ENCODE results near the gene PHLDA3.

PHLDA3 gene

GRCh38 chr1:201468844-201469644 lies at the start of gene PHLDA3:
PHLDA3 (minus strand) TSS chr1:201469188; CDS start chr1:201468786, 402 bp downstream.
- DNase-seq, result peak; percentile 85

GRCh38 chr1:201518071-201518470 lies 49.1 kb upstream of the PHLDA3 start:
- no peak for DNase-seq

- DNase-seq, result no peak
Measured at GRCh38 chr1:201517631-201518030, 48.6 kb upstream of the PHLDA3 start.

GRCh38 chr1:201516511-201517127 lies 47.6 kb upstream of the PHLDA3 start:
- no peak for DNase-seq

- no peak for DNase-seq
Measured at GRCh38 chr1:201515895-201516294, 46.9 kb upstream of the PHLDA3 start.

GRCh38 chr1:201515062-201515750 lies 46.2 kb upstream of the PHLDA3 start:
- no peak for DNase-seq

- DNase-seq, result no peak
Measured at GRCh38 chr1:201514466-201514865, 45.5 kb upstream of the PHLDA3 start.

GRCh38 chr1:201513498-201514243 lies 44.7 kb upstream of the PHLDA3 start:
- DNase-seq, result no peak

GRCh38 chr1:201511941-201512539 lies 43.1 kb upstream of the PHLDA3 start:
- peak; percentile 43 for DNase-seq

- no peak for DNase-seq
Measured at GRCh38 chr1:201511396-201511940, 42.5 kb upstream of the PHLDA3 start.

GRCh38 chr1:201510734-201511133 lies 41.7 kb upstream of the PHLDA3 start:
- no peak for DNase-seq

GRCh38 chr1:201509601-201510374 lies 40.8 kb upstream of the PHLDA3 start:
- no peak for DNase-seq

- DNase-seq, result no peak
Measured at GRCh38 chr1:201508809-201509208, 39.8 kb upstream of the PHLDA3 start.

- DNase-seq, result no peak
Measured at GRCh38 chr1:201507360-201507675, 38.3 kb upstream of the PHLDA3 start.

- peak; percentile 85 for DNase-seq
Measured at GRCh38 chr1:201506557-201507359, 37.8 kb upstream of the PHLDA3 start, which contains the start of gene CSRP1. CSRP1 (minus strand) TSS chr1:201507123; CDS start chr1:201496303, 10,820 bp downstream.

- DNase-seq, result no peak
Measured at GRCh38 chr1:201506092-201506491, 37.1 kb upstream of the PHLDA3 start.

- DNase-seq, result peak; percentile 68
Measured at GRCh38 chr1:201505503-201505890, 36.5 kb upstream of the PHLDA3 start.

GRCh38 chr1:201504799-201505502 lies 36.0 kb upstream of the PHLDA3 start:
- peak; percentile 81 for DNase-seq

GRCh38 chr1:201504179-201504631 lies 35.2 kb upstream of the PHLDA3 start:
- no peak for DNase-seq
